Measurements from ENCODE around the gene GATAD2B.
"Not testable (repeated sequence)": the region's sequence is repeated elsewhere in the genome, so short reads cannot be mapped to it uniquely, and the experiment has no call there.

Gene GATAD2B

DNA sequence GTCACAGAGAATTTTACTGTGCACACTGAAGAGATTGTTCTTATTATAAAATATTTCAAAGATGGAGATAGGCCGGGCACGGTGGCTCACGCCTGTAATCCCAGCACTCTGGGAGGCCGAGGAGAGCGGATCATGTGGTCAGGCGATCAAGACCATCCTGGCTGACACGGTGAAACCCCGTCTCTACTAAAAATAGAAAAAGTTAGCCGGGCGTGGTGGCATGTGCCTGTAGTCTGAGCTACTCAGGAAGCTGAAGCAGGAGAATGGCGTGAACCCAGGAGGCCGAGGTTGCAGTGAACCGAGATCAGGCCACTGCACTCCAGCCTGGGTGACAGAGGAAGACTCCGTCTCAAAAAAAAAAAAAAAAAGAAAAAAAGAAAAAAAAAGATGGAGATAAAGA lies 82.0 kb downstream of the GATAD2B start:
- not testable (repeated sequence) for DNase-seq (ENCODE audit: low read depth, low spot score)

GRCh38 chr1:153833968-153834367 lies 88.8 kb downstream of the GATAD2B start:
- not testable (repeated sequence) for DNase-seq (ENCODE audit: low read depth, low spot score)

GRCh38 chr1:153833171-153833570 lies 89.6 kb downstream of the GATAD2B start:
- DNase-seq (ENCODE audit: low read depth, low spot score) = no peak

DNA sequence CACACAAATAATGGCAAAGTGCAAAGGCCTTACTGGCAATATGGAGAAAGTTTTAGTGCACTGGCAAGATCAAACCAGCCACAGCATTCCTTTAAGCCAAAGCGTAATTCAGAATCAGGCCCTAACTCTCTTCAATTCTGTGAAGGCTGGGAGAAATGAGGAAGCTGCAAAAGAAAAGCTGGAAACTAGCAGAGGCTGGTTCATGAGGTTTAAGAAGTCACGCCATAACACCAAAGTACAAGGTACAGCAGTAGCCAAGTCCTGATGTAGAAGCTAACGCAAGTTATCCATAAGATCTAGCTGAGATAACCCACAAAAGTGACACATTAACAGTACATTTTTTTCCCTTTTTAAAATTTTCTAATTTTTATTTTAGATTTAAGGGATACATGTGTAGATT lies 90.5 kb downstream of the GATAD2B start:
- DNase-seq (ENCODE audit: low read depth, low spot score) = no peak

DNA sequence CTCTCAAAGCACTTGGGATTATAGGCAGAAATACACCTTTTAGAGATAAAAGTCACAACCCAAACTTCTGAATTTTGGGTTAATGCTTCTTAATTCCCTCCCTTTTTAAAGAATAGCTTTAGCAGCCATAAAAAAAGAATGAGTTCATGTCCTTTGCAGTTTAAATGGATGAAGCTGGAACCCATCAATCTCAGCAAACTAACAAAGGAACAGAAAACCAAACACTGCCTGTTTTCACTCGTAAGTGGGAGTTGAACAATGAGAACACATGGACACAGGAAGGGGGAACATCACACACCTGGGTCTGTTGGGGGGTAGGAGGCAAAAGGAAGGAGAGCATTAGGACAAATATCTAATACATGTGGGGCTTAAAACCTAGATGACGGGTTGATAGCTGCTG lies 91.7 kb downstream of the GATAD2B start:
- DNase-seq (ENCODE audit: low read depth, low spot score) = no peak

DNA sequence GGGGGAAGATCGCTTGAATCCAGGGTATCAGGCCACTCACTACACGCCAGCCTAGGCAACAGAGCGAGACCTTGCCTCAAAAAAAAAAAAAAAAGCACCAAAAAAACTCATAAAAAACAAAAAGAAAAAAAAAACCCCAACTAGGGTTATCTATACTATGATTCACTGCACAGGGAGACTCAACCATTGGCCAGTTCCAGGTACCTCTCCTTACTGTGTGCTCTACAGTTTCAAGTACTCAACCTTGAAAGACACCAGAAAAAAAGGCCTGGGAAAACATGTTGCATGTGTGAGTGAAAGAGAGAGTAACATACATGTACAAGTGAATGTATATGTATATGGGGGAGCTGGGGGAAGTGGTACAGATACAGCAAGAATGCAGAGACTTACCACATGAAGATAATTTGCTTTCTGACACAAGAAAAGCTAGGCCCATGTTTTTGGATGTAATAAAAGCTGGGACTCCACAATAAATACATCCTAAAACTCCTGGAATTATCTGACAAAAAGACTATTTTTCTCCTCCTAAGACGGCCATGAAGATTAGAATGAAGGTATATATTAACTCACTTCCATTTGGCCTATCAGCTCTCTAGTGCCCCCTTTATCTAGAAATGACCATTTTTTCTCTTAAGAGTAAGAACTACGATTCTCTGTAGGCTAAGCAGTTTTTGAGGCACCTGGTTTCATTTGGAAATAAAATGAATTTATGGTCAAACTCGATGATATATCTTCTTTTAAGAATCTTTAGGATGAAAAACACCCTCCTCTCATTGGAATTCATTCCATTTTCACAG lies 95.4 kb downstream of the GATAD2B start:
- no peak for DNase-seq (ENCODE audit: low read depth, low spot score)

- no peak for DNase-seq (ENCODE audit: low read depth, low spot score)
Measured at GRCh38 chr1:153818876-153819275, 103.9 kb downstream of the GATAD2B start.

- DNase-seq (ENCODE audit: low read depth, low spot score) = no peak
Measured at GRCh38 chr1:153816283-153816889, 106.4 kb downstream of the GATAD2B start.

GRCh38 chr1:153805886-153806719 lies 116.7 kb downstream of the GATAD2B start:
- no peak for DNase-seq (ENCODE audit: low read depth, low spot score)

GRCh38 chr1:153805042-153805745 lies 117.6 kb downstream of the GATAD2B start:
- no peak for DNase-seq (ENCODE audit: low read depth, low spot score)

GRCh38 chr1:153804112-153804511 lies 118.7 kb downstream of the GATAD2B start:
- no peak for DNase-seq (ENCODE audit: low read depth, low spot score)

GRCh38 chr1:153803470-153804056 lies 119.2 kb downstream of the GATAD2B start:
- DNase-seq (ENCODE audit: low read depth, low spot score) = no peak

GRCh38 chr1:153801786-153802697 lies 120.7 kb downstream of the GATAD2B start:
- DNase-seq (ENCODE audit: low read depth, low spot score) = no peak

- DNase-seq (ENCODE audit: low read depth, low spot score) = no peak
Measured at GRCh38 chr1:153801028-153801625, 121.6 kb downstream of the GATAD2B start.

DNA sequence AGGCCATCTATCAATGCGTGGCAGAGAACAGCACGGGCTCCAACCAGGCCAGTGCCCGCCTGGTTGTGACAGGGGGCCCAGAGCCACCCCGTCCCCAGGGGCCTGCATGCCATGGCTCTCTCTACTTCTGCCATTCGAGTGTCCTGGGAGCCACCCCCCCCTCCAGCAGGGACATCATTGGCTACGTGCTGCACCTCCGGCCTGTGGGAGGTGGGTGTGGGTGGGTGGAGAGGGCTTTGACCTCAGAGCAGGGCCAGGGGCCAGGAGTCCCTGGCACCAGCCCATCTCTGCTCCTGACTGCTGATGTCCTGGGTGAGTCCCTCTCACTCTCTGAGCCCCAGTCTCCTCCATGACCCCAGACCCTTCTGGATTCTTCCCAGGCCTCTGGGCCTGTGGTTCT lies 122.3 kb downstream of the GATAD2B start:
- no peak for DNase-seq (ENCODE audit: low read depth, low spot score)

GRCh38 chr1:153799566-153800465 lies 123.0 kb downstream of the GATAD2B start:
- no peak for DNase-seq (ENCODE audit: low read depth, low spot score)

DNA sequence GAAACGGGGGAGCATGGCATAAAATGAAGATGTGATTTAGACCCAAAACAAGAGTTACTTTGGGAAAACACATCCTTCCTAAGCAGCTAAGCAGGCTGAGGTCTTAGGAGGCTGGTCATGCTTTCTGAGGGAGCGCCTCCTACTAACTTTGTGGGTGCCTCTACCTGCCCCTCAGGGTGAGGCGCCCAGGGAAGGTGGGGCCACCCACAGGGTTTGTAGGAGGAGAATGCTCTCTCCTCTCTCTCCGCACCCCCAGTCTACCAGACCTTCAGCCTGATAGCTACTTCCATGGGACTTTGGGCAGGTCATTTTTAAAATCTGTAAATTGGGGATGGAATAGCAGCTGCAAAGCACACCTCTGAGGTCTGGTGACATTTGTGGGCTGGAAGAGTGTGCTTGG lies 123.8 kb downstream of the GATAD2B start:
- DNase-seq (ENCODE audit: low read depth, low spot score) = no peak

GRCh38 chr1:153798468-153798780 lies 124.3 kb downstream of the GATAD2B start:
- DNase-seq (ENCODE audit: low read depth, low spot score) = no peak
